G401.6 (cell line): ENCODE results near the gene PHF3.

Source experiments
- FAIRE-seq: peaks from 2 replicates; lab custom pipeline; 2012; peaks lifted over from hg19 to GRCh38; lab: Jason Lieb, UNC

Gene PHF3, protein sequence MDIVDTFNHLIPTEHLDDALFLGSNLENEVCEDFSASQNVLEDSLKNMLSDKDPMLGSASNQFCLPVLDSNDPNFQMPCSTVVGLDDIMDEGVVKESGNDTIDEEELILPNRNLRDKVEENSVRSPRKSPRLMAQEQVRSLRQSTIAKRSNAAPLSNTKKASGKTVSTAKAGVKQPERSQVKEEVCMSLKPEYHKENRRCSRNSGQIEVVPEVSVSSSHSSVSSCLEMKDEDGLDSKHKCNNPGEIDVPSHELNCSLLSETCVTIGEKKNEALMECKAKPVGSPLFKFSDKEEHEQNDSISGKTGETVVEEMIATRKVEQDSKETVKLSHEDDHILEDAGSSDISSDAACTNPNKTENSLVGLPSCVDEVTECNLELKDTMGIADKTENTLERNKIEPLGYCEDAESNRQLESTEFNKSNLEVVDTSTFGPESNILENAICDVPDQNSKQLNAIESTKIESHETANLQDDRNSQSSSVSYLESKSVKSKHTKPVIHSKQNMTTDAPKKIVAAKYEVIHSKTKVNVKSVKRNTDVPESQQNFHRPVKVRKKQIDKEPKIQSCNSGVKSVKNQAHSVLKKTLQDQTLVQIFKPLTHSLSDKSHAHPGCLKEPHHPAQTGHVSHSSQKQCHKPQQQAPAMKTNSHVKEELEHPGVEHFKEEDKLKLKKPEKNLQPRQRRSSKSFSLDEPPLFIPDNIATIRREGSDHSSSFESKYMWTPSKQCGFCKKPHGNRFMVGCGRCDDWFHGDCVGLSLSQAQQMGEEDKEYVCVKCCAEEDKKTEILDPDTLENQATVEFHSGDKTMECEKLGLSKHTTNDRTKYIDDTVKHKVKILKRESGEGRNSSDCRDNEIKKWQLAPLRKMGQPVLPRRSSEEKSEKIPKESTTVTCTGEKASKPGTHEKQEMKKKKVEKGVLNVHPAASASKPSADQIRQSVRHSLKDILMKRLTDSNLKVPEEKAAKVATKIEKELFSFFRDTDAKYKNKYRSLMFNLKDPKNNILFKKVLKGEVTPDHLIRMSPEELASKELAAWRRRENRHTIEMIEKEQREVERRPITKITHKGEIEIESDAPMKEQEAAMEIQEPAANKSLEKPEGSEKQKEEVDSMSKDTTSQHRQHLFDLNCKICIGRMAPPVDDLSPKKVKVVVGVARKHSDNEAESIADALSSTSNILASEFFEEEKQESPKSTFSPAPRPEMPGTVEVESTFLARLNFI (N-terminal part only)

GRCh38 chr6:63635588-63636517 lies at the start of gene PHF3:
Gene PHF3 (plus strand): TSS chr6:63635802. CDS start chr6:63646552, 10,750 bp downstream.
- FAIRE-seq = no peak

DNA sequence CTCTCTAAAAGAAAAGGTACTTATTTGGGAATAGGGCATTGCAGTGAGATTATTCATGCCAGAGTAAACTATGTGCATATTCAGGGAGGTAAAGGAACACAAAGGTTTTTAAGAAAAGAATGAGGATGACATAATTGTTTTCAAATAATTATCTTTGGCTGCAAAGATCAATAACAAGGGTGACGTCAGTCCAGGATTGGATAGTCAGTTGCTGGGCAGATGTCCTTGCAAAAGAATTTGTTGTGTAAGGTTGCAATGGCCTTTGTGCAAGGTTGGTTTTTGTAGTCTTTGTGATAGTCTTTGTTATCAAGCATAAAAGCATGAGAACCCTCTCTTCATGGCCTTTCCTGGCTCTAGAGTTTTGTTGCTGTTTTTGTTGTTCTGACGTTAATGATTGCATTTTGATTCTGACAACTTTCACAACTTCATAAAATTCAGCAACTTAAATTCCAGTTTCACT lies 45.6 kb upstream of the PHF3 start:
- no peak for FAIRE-seq

- no peak for FAIRE-seq
Measured at GRCh38 chr6:63592886-63593285, 42.7 kb upstream of the PHF3 start.

- FAIRE-seq = peak; percentile 87
Measured at GRCh38 chr6:63597141-63598048, 38.2 kb upstream of the PHF3 start.

DNA sequence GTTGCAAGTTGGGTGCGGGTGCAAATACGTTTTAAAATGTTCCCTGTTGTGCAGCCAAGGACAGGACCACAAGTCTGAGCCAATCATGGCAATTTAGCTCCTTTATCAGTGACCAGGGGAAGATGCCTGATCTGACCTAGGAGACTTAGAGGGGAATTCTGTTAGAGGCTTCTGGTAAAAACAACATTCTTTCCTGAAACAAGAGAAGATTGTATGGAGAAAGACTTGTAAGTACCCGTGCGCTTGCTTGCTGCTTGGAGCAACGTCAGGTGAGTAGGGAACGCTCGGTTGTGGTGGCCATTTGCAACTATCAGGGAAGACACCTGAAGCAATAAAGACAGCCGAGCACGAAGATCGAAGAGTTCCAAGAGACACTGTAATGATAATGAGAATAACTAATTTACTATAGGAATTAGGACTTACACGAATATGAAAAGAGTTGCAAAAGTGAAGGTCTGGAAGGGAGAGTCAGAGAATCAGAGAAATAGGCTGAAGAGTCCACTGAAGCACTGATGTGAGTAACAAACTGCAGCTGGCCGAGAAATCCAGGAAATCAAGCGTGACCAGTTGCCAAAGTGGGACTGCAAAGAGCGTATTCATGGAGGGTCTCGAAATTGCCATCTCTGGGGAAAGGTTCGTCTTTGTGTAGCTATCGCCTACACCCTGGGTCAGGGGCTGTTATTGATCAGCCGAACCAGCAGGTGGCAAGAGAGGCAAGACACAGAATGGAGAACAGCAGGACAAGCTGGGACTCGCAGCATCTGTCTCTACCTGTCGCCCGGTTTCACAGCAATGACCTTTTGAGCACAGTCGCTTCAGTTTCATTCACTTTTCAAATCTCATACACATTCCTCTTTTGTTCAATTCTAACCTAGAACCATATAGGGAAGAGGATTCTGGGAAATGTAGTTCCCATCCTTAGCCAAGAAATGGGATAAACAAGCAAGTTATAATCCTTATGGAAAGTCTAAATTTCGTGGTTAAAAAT lies 37.3 kb upstream of the PHF3 start:
- FAIRE-seq = no peak

DNA sequence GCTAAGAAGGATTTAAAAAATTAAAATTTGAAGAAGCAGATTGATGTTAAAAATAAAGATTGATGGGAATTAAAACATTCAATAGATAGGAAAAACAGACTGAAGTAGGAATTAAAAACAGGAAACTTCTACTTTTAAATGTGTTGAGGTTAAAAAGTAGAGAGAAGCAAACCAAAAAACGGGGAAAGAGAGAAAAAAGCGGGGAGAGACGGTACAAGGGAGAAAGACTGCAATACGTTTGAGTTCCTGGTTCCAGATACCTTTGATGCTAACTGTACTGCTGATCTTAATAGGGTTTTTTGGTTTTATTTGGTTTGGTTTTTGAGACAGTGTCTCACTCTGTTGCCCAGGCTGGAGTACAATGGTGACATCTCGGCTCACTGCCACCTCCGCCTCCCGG lies 36.4 kb upstream of the PHF3 start:
- FAIRE-seq = no peak

DNA sequence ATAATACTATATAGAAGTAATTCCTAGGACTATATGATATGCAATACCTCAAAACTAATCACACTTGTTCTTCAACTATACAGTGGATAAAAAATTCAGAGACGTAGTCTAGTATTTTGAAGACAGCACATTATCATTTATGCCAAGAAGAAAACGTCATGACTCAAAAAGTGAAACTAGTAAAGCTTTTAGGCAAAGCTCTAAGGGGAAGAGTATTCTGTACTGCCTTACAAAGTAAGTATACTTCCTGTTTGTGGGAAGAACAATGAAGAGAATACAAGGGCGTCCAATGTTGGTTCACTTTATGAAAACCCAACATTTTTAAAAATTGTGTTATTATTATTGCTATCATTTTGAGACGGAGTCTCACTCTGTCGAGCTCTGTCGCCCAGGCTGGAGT lies 35.5 kb upstream of the PHF3 start:
- no peak for FAIRE-seq

DNA sequence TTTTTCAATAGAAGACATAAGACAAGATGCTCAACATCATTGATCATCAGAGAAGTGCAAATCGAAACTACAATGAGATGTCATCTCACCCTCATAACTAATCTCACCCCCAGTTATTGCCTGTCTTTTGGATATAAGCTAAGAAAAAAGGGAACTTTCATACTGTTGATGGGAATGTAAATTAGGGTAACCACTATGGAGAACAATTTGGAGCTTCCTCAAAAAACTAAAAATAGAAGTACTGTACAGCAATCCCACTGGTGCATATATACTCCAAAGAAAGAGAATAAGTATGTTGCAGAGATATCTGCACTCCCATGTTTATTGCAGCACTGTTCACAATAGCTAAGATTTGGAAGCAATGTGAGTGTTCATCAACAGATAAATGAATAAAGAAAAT lies 26.4 kb upstream of the PHF3 start:
- FAIRE-seq = no peak

- FAIRE-seq = no peak
Measured at GRCh38 chr6:63610944-63611343, 24.7 kb upstream of the PHF3 start.

- peak; percentile 58 for FAIRE-seq
Measured at GRCh38 chr6:63611560-63611959, 24.0 kb upstream of the PHF3 start.

GRCh38 chr6:63615590-63615989 lies 20.0 kb upstream of the PHF3 start:
- no peak for FAIRE-seq

DNA sequence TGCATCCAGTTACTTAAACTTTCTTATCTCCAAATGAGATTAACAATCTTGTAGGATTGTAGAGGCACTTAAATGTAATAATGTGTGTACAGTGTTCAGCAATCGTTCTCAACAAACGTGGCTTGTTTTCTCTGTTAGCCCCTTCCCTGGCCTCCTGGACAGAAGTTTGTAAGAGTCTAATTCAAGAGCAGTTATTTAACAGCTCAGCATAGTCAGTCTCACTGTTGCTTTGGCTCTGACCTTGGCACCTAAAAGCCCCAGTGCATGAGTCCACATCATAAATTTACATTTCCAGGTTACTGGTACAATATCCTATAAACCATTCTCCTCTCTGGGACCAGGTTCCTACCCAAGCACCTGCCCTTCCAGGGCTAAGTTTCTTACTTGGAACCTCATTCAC lies 11.5 kb upstream of the PHF3 start:
- FAIRE-seq = no peak

DNA sequence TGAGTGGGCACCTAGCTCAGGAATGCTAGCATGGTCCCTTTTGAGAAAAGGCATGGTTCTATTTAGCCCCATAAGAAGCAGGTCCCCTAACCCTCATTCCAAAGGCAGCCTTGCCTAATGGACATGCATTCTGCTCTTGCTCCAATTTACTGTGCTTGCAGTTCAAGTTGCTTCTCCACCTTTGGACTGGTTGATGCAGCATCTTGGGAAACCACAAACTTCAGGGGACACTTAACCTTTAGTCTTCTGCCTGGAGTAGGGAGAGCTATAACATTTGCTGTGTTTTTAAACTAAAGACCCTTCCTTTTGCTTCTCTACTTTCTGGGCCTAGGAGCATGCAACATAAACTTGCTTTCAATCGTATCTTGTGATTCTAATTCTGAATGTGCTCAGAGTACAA lies 5.1 kb upstream of the PHF3 start:
- FAIRE-seq = no peak

DNA sequence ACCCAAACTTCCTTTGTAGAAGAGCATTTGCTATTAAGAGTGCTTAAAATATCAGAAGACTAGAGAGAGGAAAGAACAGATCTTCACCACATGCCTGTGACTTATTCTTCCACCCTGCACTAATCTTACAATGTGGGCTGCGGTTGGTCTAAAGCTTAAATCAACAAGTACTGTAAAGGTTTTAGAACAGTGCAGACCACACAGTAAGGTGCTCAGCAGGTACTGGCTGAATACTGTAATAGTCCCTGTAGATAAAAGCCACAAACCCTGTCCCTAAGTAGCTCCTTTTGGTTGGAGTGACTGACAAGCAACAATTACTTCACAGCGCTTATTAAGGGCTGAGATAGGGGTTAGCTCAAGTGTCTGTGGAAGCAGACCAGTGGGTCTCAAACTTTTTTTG lies 972 bp upstream of the PHF3 start:
- no peak for FAIRE-seq

- no peak for FAIRE-seq
Measured at GRCh38 chr6:63635215-63635587, 401 bp upstream of the PHF3 start.

DNA sequence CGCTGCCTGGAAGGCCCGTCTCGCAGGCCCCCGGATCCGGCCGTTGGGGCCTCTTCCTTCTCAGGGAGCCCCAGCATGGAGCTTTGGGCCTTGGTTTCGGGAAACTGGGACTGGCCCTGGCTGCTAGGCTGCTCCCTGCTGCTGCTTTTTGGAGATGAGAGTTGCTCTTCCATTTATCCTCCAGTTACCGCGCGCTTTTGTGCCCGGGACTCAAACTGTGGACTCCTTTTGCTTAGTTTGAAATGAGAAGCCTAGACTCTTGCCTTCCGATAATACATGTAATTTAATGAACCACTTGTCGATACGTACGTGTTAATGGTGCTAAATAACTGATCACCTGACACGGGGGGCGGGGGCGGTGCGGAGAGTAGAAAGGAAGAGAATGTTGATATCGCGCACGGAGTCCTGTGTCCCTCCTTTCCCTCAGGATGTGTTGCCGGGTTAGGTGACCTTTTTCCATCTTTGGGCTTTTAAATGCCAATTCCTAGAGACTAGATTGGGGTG lies 968 bp downstream of the PHF3 start:
- no peak for FAIRE-seq

- no peak for FAIRE-seq
Measured at GRCh38 chr6:63637865-63638445, 2.4 kb downstream of the PHF3 start.

DNA sequence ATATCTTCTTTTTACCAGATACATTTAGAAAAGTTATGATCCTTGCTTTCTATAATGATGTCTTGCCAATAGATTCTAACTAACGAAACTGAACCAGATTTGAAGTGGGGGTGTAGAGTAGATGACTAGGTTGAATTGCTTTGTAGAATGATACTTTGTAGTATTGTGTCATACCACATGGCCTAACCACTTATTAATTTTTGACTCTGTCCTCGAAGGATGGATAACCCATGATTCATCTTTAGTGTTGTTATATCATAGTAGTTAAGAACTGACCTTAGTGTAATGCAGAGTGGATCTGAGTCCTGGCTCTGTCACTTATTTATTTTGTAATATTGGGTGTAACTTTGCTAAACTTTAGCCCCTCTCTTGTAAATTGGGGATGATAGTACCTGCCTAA lies 4.5 kb downstream of the PHF3 start:
- FAIRE-seq = no peak

- no peak for FAIRE-seq
Measured at GRCh38 chr6:63643862-63644261, 8.3 kb downstream of the PHF3 start.
